PC-9 (cell line): ENCODE results near the gene TMEM171. TPM values are rescaled to one million over a fixed set of nuclear protein-coding genes. Genes with fewer than 3 reads are reported as not detected.

Experiments
- BruUV-seq: library from RNA; stranded (reverse); fragments of 400-500 nt; replicated peaks from 2 replicates; lab custom pipeline; 2021; lab: Mats Ljungman, UMichigan
- CTCF ChIA-PET: fragments of 300-600 bp; sonication (Branson Sonifier 250); formaldehyde crosslinking; loops from one replicate; lab custom pipeline; 2022; ENCODE audit warnings: antibody characterized with exemption; lab: Charles Lee
- POLR2A ChIA-PET: fragments of 300-600 bp; sonication (Branson Sonifier 250); formaldehyde crosslinking; loops from one replicate; lab custom pipeline; 2022; ENCODE audit warnings: antibody characterized with exemption; ENCODE audit not compliant: unreplicated experiment; lab: Charles Lee
- DNase-seq, 2 experiments: peaks; one replicate each; pipeline versions ENCODE4 v3.0.0 to v3.0.0-alpha.2; 2015 to 2022; ENCODE audit warnings: mixed read lengths in 1 of 2
- H2AFZ ChIP-seq: fragments of 200-600 bp; sonication (generic); 2 replicates; pipeline ENCODE4 v1.8.1; 2017; ENCODE audit warnings: antibody characterized with exemption
- H3F3A ChIP-seq: fragments of 200-600 bp; sonication (generic); 2 replicates; pipeline ENCODE4 v1.8.1; 2017; ENCODE audit warnings: antibody characterized with exemption, mild to moderate bottlenecking, low read depth; ENCODE audit not compliant: insufficient read depth
- H3K27ac ChIP-seq: fragments of 200-600 bp; sonication (generic); 2 replicates; pipeline ENCODE4 v1.6.1; 2016; ENCODE audit warnings: mixed run types
- H3K27me3 ChIP-seq: fragments of 200-600 bp; sonication (generic); 2 replicates; pipeline ENCODE4 v1.6.1; 2016; ENCODE audit warnings: low read depth, mixed run types; ENCODE audit not compliant: insufficient read depth
- H3K36me3 ChIP-seq: fragments of 200-600 bp; sonication (generic); 2 replicates; pipeline ENCODE4 v1.6.1; 2016; ENCODE audit warnings: low read depth, mixed run types
- H3K4me1 ChIP-seq: fragments of 200-600 bp; sonication (generic); replicated peaks from 2 replicates; pipeline ENCODE4 v1.6.1; 2016; ENCODE audit warnings: mixed run types; ENCODE audit not compliant: insufficient read depth
- H3K4me2 ChIP-seq: fragments of 200-600 bp; sonication (generic); 2 replicates; pipeline ENCODE4 v1.6.1; 2017; ENCODE audit warnings: mixed run types
- H3K4me3 ChIP-seq: fragments of 200-600 bp; sonication (generic); 2 replicates; pipeline ENCODE4 v1.6.1; 2016; ENCODE audit warnings: mixed run types
- H3K79me2 ChIP-seq: fragments of 200-600 bp; sonication (generic); 2 replicates; pipeline ENCODE4 v1.6.1; 2017; ENCODE audit warnings: low read depth, mixed run types
- H3K9me2 ChIP-seq: fragments of 200-600 bp; sonication (generic); 2 replicates; pipeline ENCODE4 v1.8.1; 2017; ENCODE audit warnings: mild to moderate bottlenecking; ENCODE audit not compliant: insufficient read depth
- H3K9me3 ChIP-seq: fragments of 200-600 bp; sonication (generic); 2 replicates; pipeline ENCODE4 v1.8.1; 2016; ENCODE audit warnings: low read depth; ENCODE audit not compliant: insufficient read depth
- H4K20me1 ChIP-seq: fragments of 200-600 bp; sonication (generic); 2 replicates; pipeline ENCODE4 v1.8.1; 2017; ENCODE audit not compliant: insufficient read depth
- EZH2 ChIP-seq: fragments of 200-600 bp; sonication (generic); IDR thresholded peaks from 2 replicates; pipeline ENCODE4 v1.8.0; 2017; ENCODE audit warnings: antibody characterized with exemption, low read depth
- intact Hi-C: fragments of 100-400 bp; cut with micrococcal nuclease; formaldehyde crosslinking; loops from one replicate; pipeline ENCODE4 v1.10.0; 2022; ENCODE audit not compliant: unreplicated experiment
- total RNA-seq: library from RNA; stranded (reverse); gene quantifications from 2 replicates; pipeline ENCODE4 v1.2.3, GENCODE V29; 2021
- TF ChIP-seq, protein P1 (sequence below): fragments of 200-600 bp; sonication (generic); conservative IDR thresholded peaks from 2 replicates; pipeline ENCODE4 v1.6.1; 2017; ENCODE audit warnings: mixed run types, antibody characterized with exemption, mild to moderate bottlenecking, moderate library complexity

The TMEM171 gene
- total RNA-seq, 1 experiment from 2014 or later, result 7.8 TPM

DNA sequence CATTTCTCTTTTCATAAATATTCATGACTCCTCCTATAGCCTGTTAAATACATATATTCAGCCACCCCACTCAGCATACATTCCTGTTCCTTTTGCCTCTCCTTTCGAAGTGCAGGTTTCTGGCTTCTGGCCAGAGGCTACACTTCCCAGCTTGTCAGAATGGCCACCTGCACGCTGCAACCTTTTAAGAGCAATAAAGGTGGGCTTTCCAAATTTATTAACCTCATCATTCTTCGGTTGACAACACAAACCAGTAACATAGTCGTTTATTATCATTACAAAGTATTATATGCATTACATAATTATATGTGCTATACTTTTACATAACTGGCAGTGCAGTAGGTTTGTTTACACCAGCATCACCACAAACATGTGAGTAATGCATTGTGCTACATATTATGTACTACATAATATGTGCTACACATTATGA is 16.5 kb upstream of the TMEM171 start:
- H3K9me3 ChIP-seq, result peaks cover 4% of the 10 kb centered on the region
- no peak overlapping the region for H2AFZ ChIP-seq
- no peaks in the 10 kb centered on the region for H3F3A ChIP-seq
- no peaks in the 10 kb centered on the region for H3K79me2 ChIP-seq
- no peak overlapping the region for H3K27ac ChIP-seq
- no peaks in the 10 kb centered on the region for H4K20me1 ChIP-seq
- no peak for TF ChIP-seq EZH2
- TF ChIP-seq, protein P1, sequence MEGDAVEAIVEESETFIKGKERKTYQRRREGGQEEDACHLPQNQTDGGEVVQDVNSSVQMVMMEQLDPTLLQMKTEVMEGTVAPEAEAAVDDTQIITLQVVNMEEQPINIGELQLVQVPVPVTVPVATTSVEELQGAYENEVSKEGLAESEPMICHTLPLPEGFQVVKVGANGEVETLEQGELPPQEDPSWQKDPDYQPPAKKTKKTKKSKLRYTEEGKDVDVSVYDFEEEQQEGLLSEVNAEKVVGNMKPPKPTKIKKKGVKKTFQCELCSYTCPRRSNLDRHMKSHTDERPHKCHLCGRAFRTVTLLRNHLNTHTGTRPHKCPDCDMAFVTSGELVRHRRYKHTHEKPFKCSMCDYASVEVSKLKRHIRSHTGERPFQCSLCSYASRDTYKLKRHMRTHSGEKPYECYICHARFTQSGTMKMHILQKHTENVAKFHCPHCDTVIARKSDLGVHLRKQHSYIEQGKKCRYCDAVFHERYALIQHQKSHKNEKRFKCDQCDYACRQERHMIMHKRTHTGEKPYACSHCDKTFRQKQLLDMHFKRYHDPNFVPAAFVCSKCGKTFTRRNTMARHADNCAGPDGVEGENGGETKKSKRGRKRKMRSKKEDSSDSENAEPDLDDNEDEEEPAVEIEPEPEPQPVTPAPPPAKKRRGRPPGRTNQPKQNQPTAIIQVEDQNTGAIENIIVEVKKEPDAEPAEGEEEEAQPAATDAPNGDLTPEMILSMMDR, result no peak
- H3K4me3 ChIP-seq, result no peak overlapping the region
- no peaks in the 10 kb centered on the region for H3K4me1 ChIP-seq
- CTCF ChIA-PET, result no interaction called here
- H3K27me3 ChIP-seq, result no peaks in the 10 kb centered on the region
- H3K36me3 ChIP-seq, result no peaks in the 10 kb centered on the region
- POLR2A ChIA-PET, result no interaction called here
- no peak for DNase-seq
- no TSS peak for BruUV-seq
- H3K4me2 ChIP-seq, result no peak overlapping the region
- intact Hi-C loops, result no loop called here
- H3K9me2 ChIP-seq, result no peaks in the 10 kb centered on the region

DNA sequence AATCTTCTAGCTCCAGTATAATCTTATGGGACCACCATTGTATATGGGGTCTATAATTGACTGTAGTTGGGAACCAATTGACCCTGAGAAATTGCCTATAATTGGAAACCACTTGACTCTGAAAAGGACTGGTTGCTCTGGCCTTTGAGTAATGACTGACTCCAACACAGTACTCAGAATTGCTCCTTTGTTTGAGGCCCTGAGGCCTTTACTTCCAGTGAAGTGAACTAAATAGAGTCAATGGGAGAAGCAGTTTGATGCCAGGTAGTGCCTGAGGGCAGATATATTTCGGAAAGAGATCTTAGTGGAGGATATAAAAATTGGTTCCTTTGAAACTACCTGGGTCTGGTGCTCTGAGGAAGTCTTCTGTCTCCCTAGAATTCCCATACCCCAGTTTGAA is 16.0 kb upstream of the TMEM171 start:
- intact Hi-C loops, result no loop called here
- Histone ChIP-seq H3K4me3 (no peak overlapping the region), H3K4me1 (no peaks in the 10 kb centered on the region), H3K9me2 (no peaks in the 10 kb centered on the region), H3K36me3 (no peaks in the 10 kb centered on the region), H2AFZ (no peak overlapping the region), H3K79me2 (no peaks in the 10 kb centered on the region), H3K27ac (no peak overlapping the region), H3K4me2 (no peak overlapping the region), H4K20me1 (no peaks in the 10 kb centered on the region), H3K27me3 (no peaks in the 10 kb centered on the region), H3K9me3 (peaks cover 4% of the 10 kb centered on the region), H3F3A (no peaks in the 10 kb centered on the region; the same call in 1 of the 2 replicates)
- TF ChIP-seq, protein P1, result no peak
- no peak for TF ChIP-seq EZH2
- no TSS peak for BruUV-seq
- CTCF ChIA-PET, result no interaction called here
- no peak for DNase-seq
- POLR2A ChIA-PET, result no interaction called here

DNA sequence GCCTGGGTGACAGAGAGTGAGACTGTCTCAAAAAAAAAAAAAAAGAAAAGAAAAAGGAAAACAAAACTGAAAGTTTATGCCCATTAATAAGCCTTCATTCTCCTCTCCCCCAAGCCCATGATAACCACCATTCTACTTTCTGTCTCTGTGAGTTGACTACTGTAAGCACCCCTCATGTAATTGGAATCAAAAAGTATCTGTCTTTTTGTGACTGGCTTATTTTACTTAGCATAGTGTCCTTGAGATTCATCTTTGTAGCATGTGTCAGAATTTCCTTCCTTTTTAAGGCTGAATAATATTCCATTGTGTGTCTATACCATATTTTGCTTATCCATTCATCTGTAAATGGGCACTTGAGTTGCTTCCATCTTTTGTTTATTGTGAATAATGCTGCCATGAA is 14.0 kb upstream of the TMEM171 start:
- Histone ChIP-seq H4K20me1 (no peaks in the 10 kb centered on the region), H3K9me3 (peaks cover 4% of the 10 kb centered on the region), H3K4me3 (no peak overlapping the region), H3K4me2 (no peak overlapping the region), H3K27me3 (no peaks in the 10 kb centered on the region), H3K9me2 (no peaks in the 10 kb centered on the region), H3F3A (no peaks in the 10 kb centered on the region; the same call in 1 of the 2 replicates), H3K36me3 (no peaks in the 10 kb centered on the region), H2AFZ (no peak overlapping the region), H3K27ac (no peak overlapping the region), H3K79me2 (no peaks in the 10 kb centered on the region), H3K4me1 (no peaks in the 10 kb centered on the region)
- TF ChIP-seq, protein P1, result no peak
- no peak for TF ChIP-seq EZH2
- no peak for DNase-seq
- ChIA-PET CTCF (no interaction called here), POLR2A (no interaction called here)
- intact Hi-C loops, result no loop called here
- BruUV-seq, result no TSS peak
